DOHH2 (cell line): ENCODE data around the gene LARGE1.

ENCODE experiments used
- EZH2phosphoT487 ChIP-seq: fragments of 200-600 bp; sonication (generic); IDR thresholded peaks from 2 replicates; pipeline ENCODE4 v1.6.1; 2017; ENCODE audit warnings: borderline replicate concordance, mild to moderate bottlenecking, antibody characterized with exemption, low read length, moderate library complexity, mixed read lengths
- TF ChIP-seq, protein P1 (sequence below): fragments of 200-600 bp; sonication (generic); IDR thresholded peaks from one replicate; pipeline ENCODE4 v1.5.1; 2014; ENCODE audit warnings: antibody characterized with exemption, mild to moderate bottlenecking, low read depth, low read length; ENCODE audit not compliant: poor library complexity, severe bottlenecking

DNA sequence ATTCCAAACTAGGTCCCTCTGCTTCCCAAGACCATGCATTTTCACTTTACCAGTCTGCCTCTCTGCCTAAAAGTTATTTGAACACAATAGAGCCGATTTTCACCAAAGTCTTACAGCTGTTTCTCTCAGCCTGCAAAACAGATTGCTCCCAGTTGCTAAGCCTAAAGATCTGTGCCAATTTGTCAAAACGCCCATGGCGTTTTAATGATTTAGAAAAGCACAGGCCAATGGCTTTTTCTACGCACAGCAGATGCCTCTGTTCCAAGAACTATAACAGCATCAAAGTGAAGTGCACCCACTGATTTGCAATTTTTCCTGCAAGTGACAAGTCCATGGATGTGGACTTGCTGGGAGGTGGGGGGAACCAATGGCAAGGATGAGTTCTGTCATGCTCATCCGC lies 688.2 kb downstream of the LARGE1 start:
- TF ChIP-seq, protein P1, sequence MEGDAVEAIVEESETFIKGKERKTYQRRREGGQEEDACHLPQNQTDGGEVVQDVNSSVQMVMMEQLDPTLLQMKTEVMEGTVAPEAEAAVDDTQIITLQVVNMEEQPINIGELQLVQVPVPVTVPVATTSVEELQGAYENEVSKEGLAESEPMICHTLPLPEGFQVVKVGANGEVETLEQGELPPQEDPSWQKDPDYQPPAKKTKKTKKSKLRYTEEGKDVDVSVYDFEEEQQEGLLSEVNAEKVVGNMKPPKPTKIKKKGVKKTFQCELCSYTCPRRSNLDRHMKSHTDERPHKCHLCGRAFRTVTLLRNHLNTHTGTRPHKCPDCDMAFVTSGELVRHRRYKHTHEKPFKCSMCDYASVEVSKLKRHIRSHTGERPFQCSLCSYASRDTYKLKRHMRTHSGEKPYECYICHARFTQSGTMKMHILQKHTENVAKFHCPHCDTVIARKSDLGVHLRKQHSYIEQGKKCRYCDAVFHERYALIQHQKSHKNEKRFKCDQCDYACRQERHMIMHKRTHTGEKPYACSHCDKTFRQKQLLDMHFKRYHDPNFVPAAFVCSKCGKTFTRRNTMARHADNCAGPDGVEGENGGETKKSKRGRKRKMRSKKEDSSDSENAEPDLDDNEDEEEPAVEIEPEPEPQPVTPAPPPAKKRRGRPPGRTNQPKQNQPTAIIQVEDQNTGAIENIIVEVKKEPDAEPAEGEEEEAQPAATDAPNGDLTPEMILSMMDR, result no peak
- TF ChIP-seq EZH2phosphoT487, result no peak
